ENCODE measurements around the gene CASKIN1. TPM values are rescaled to one million over a fixed set of nuclear protein-coding genes. Genes with fewer than 3 reads are reported as not detected.

Gene CASKIN1
- total and polyA plus RNA-seq, 10 of the 15 experiments (the other 5 are each of a cell fraction or from before 2014, with no cell fraction given), result 0.03 to 0.33 (median 0.11) TPM; not detected in 5

GRCh38 chr16:2160915-2161551 is 35.4 kb downstream of the CASKIN1 start:
- DNase-seq (ENCODE audit: low read depth, low spot score) (no peak), ATAC-seq (peak; percentile 62), FAIRE-seq (no peak)
- in situ Hi-C loops (cut with MboI), result no loop called here
- Histone ChIP-seq H3K27me3 (replicated peaks in 1 of 2; ENCODE audit: control insufficient read depth in 2 of 2, insufficient read depth in 2 of 2, low read length in 1 of 2) (no peaks in the 10 kb centered on the region), H3K27ac (ENCODE audit: control insufficient read depth, insufficient read depth) (peak overlapping the region; percentile 55; the same call in 1 of the 2 replicates), H3K79me2 (ENCODE audit: control insufficient read depth, insufficient read depth, low read length) (peaks cover 69% of the 10 kb centered on the region), H4K20me1 (ENCODE audit: control insufficient read depth, insufficient read depth) (no peaks in the 10 kb centered on the region), H3K9me3 (replicated peaks; ENCODE audit: control insufficient read depth, insufficient read depth, low read length) (no peaks in the 10 kb centered on the region; the same call in 2 of the 3 replicates), H3K4me3 (peak overlapping the region; percentile 24; the same call in 1 of the 2 replicates), H3K9ac (ENCODE audit: control insufficient read depth, insufficient read depth, low read length) (peak overlapping the region; percentile 64), H2AFZ (ENCODE audit: control insufficient read depth, low read depth, low read length) (no peak overlapping the region), H3K4me1 (ENCODE audit: control insufficient read depth, insufficient read depth, low read length) (peaks cover 26% of the 10 kb centered on the region), H3K36me3 (ENCODE audit: control insufficient read depth in 2 of 2, insufficient read depth in 2 of 2, low read length in 1 of 2) (peaks cover 0 to 8% of the 10 kb centered on the region in 2 experiments; a peak in 2 of 4 replicates), H3K4me2 (ENCODE audit: control insufficient read depth, insufficient read depth) (0 out of 2 replicates have a peak overlapping the region, but pooled peaks have one; percentile 26)
- ChIA-PET SMC1A (ENCODE audit: uncharacterized antibody, unreplicated experiment) (no interaction called here), CTCF (interaction anchor here (0.8 to 1.9 kb wide), 2 partner anchors 8 to 20 kb away, joined by 4 to 5 read pairs; no protein-coding TSS in a partner anchor), POLR2A (interaction anchor here (0.5 to 1.3 kb wide), 4 partner anchors 9 to 327 kb away, joined by 3 to 7 read pairs (median 4); no protein-coding TSS in a partner anchor), RAD21 (ENCODE audit: unreplicated experiment) (no interaction called here)
- intact Hi-C loops (cut with micrococcal nuclease; ENCODE audit: unreplicated experiment), result no loop called here
- BruUV-seq (replicated peaks), result no TSS peak
- under 1% methylated on average over 14 of the region's 20 CpGs for WGBS (ENCODE audit: insufficient coverage, insufficient replicate concordance, low lambda C conversion rate, missing lambda C conversion rate)
- TF ChIP-seq BHLHE40 (IDR thresholded peaks at IDR 0.05; ENCODE audit: borderline replicate concordance in 1 of 2, low read depth in 2 of 2, low read length in 1 of 2), result 0 out of 4 replicates have a peak, but pooled peaks of 1 of the 2 experiments have one; percentile 10
- no peak for TF ChIP-seq ZNF384 (IDR thresholded peaks at IDR 0.05; ENCODE audit: borderline replicate concordance, low read depth, low read length)
- TF ChIP-seq SMARCA5 (IDR thresholded peaks at IDR 0.05), result 0 out of 2 replicates have a peak, but pooled peaks have one; percentile 21
- TF ChIP-seq TCF12 (IDR thresholded peaks at IDR 0.05; ENCODE audit: low read depth, low read length), result peak; percentile 28; the same call in 1 of the 2 replicates
- no peak for TF ChIP-seq REST (IDR thresholded peaks at IDR 0.05; ENCODE audit: low read depth, low read length)
- TF ChIP-seq IRF5 (IDR thresholded peaks at IDR 0.05; ENCODE audit: borderline replicate concordance), result no peak
- no peak for TF ChIP-seq PKNOX1 (IDR thresholded peaks at IDR 0.05)
- no peak for TF ChIP-seq PAX5 (IDR thresholded peaks at IDR 0.05; ENCODE audit: borderline replicate concordance, low read depth, low read length)
- TF ChIP-seq, protein P1, sequence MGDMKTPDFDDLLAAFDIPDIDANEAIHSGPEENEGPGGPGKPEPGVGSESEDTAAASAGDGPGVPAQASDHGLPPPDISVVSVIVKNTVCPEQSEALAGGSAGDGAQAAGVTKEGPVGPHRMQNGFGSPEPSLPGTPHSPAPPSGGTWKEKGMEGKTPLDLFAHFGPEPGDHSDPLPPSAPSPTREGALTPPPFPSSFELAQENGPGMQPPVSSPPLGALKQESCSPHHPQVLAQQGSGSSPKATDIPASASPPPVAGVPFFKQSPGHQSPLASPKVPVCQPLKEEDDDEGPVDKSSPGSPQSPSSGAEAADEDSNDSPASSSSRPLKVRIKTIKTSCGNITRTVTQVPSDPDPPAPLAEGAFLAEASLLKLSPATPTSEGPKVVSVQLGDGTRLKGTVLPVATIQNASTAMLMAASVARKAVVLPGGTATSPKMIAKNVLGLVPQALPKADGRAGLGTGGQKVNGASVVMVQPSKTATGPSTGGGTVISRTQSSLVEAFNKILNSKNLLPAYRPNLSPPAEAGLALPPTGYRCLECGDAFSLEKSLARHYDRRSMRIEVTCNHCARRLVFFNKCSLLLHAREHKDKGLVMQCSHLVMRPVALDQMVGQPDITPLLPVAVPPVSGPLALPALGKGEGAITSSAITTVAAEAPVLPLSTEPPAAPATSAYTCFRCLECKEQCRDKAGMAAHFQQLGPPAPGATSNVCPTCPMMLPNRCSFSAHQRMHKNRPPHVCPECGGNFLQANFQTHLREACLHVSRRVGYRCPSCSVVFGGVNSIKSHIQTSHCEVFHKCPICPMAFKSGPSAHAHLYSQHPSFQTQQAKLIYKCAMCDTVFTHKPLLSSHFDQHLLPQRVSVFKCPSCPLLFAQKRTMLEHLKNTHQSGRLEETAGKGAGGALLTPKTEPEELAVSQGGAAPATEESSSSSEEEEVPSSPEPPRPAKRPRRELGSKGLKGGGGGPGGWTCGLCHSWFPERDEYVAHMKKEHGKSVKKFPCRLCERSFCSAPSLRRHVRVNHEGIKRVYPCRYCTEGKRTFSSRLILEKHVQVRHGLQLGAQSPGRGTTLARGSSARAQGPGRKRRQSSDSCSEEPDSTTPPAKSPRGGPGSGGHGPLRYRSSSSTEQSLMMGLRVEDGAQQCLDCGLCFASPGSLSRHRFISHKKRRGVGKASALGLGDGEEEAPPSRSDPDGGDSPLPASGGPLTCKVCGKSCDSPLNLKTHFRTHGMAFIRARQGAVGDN (IDR thresholded peaks at IDR 0.05), result peak; percentile 39
- peak; percentile 76 for TF ChIP-seq MEF2B (IDR thresholded peaks at IDR 0.05; ENCODE audit: partially characterized antibody, poor library complexity, severe bottlenecking)
- no peak for TF ChIP-seq EP300 (IDR thresholded peaks at IDR 0.05; ENCODE audit: borderline replicate concordance in 1 of 2, control insufficient read depth in 1 of 2, low read depth in 2 of 2, low read length in 2 of 2)
